Kidney (tissue), 14 donors: ENCODE data around the gene SH3PXD2B. TPM values are rescaled to one million over a fixed set of nuclear protein-coding genes. Genes with fewer than 3 reads are reported as not detected.
A peak's percentile ranks its signal among the peaks of the same experiment; 100 is the strongest.

Experiments used
- DNase-seq, 5 donors: peaks; one replicate each; pipeline ENCODE4 v3.0.0-alpha.2; 2013 to 2020
- FAIRE-seq: peaks from 2 replicates; lab custom pipeline; 2012; peaks lifted over from hg19 to GRCh38; lab: Jason Lieb, UNC
- H3K27ac ChIP-seq, 2 donors: one replicate each; pipeline ENCODE4 v1.7.0; 2013; ENCODE audit warnings: low read depth in 2 of 2, low read length in 2 of 2, inconsistent platforms in 1 of 2
- H3K27me3 ChIP-seq: one replicate; pipeline ENCODE4 v1.7.1; 2013; ENCODE audit warnings: low read length, inconsistent platforms; ENCODE audit not compliant: control insufficient read depth, insufficient read depth
- H3K36me3 ChIP-seq, 3 donors: one replicate each; pipeline versions ENCODE4 v1.7.0 to v1.7.1; 2013; ENCODE audit warnings: low read length in 3 of 3, control low read depth in 1 of 3, inconsistent platforms in 1 of 3; ENCODE audit not compliant: insufficient read depth in 3 of 3, control insufficient read depth in 2 of 3
- H3K4me1 ChIP-seq, 3 donors: one replicate each; pipeline versions ENCODE4 v1.7.0 to v1.7.1; 2013; ENCODE audit warnings: low read length in 3 of 3, inconsistent platforms in 1 of 3, low read depth in 1 of 3; ENCODE audit not compliant: control insufficient read depth in 2 of 3, insufficient read depth in 2 of 3
- H3K4me3 ChIP-seq, 3 donors: one replicate each; pipeline versions ENCODE4 v1.7.0 to v1.8.1; 2013; ENCODE audit warnings: low read length in 3 of 3, control low read depth in 1 of 3, inconsistent platforms in 1 of 3
- H3K9ac ChIP-seq, 3 donors: one replicate each; pipeline versions ENCODE4 v1.7.0 to v1.7.1; 2013; ENCODE audit warnings: low read length in 3 of 3, control low read depth in 1 of 3, inconsistent platforms in 1 of 3
- H3K9me3 ChIP-seq, 3 donors: one replicate each; pipeline versions ENCODE4 v1.7.0 to v1.7.1; 2013; ENCODE audit warnings: low read length in 3 of 3, control low read depth in 1 of 3, inconsistent platforms in 1 of 3; ENCODE audit not compliant: control insufficient read depth in 2 of 3, insufficient read depth in 1 of 3
- CTCF ChIP-seq: IDR thresholded peaks from 3 replicates; pipeline ENCODE4 v1.5.1; 2012; ENCODE audit warnings: mild to moderate bottlenecking, moderate library complexity, borderline replicate concordance; ENCODE audit not compliant: insufficient read depth; ENCODE audit errors: extremely low read depth
- intact Hi-C: fragments of 100-400 bp; cut with DNase I; formaldehyde crosslinking; loops from one replicate; pipeline ENCODE4 v1.11.1; 2022
- polyA plus RNA-seq: library from polyadenylated mRNA; stranded (reverse); fragments of 350-450 nt; fragmentation: Illumina TruSeq; extraction: RNeasy Lipid Tissue Mini Kit (QIAGEN cat#74804); gene quantifications from one replicate; pipeline ENCODE4 v1.2.3, GENCODE V29; 2014; ENCODE audit warnings: low read depth, low replicate concordance; ENCODE audit not compliant: insufficient read depth
- total RNA-seq: library from RNA; stranded (reverse); fragmentation: NEBNext Ultra II Directional; extraction: Animal tissue kit (Norgen Biotek cat#: 25700); gene quantifications from one replicate; pipeline ENCODE4 v1.2.1, GENCODE V29; 2021
- donor health status: control.
- donor health status: control.
- donor health status: control.
- donor health status: control.
- donor health status: control.
- donor health status: DM: yes; HTN: yes; CAD: no.
- donor health status: Normal renal cell carcinoma (clear cell type).

Gene SH3PXD2B
- total and polyA plus RNA-seq, 2 donors from 2014 or later, result 3.1 to 22.8 TPM

GRCh38 chr5:172283020-172283861, 171.1 kb downstream of the SH3PXD2B start, which contains the start of gene UBTD2:
UBTD2 (minus strand) TSS chr5:172283764; CDS start chr5:172283665, 99 bp downstream.
- H3K27me3 ChIP-seq, result no peaks in the 10 kb centered on the region
- FAIRE-seq (no peak), DNase-seq (peak; percentile 87 to 95 (median 89))
- H3K4me1 ChIP-seq, result peaks cover 0 to 7% (median 3%) of the 10 kb centered on the region in 3 donors
- H3K9me3 ChIP-seq, result no peaks in the 10 kb centered on the region
- H3K9ac ChIP-seq, result peak within 1 kb of the TSS; percentile 59 to 84 (median 73)
- no peaks in the 10 kb centered on the region for H3K36me3 ChIP-seq
- intact Hi-C loops, result no loop called here
- H3K27ac ChIP-seq, result peak within 1 kb of the TSS; percentile 48 to 74
- TF ChIP-seq CTCF, result peak; percentile 18
- peak within 1 kb of the TSS; percentile 74 to 90 (median 83) for H3K4me3 ChIP-seq

GRCh38 chr5:172282272-172283019, 171.9 kb downstream of the SH3PXD2B start:
- TF ChIP-seq CTCF, result no peak
- Histone ChIP-seq H3K4me3 (peak overlapping the region; percentile 64 to 86 (median 83)), H3K9ac (peak overlapping the region; percentile 38 to 73 (median 68)), H3K36me3 (no peaks in the 10 kb centered on the region), H3K4me1 (peaks cover 0 to 7% (median 3%) of the 10 kb centered on the region in 3 donors), H3K9me3 (no peaks in the 10 kb centered on the region), H3K27ac (peak overlapping the region in 1 of 2 donors; percentile 74), H3K27me3 (no peaks in the 10 kb centered on the region)
- no peak for FAIRE-seq
- intact Hi-C loops, result no loop called here
- DNase-seq, result peak in 1 of 5 donors; percentile 14

- H3K9ac ChIP-seq, result no peak overlapping the region
- no peaks in the 10 kb centered on the region for H3K36me3 ChIP-seq
- H3K27ac ChIP-seq, result no peak overlapping the region
- FAIRE-seq, result no peak
- H3K4me1 ChIP-seq, result peaks cover 0 to 7% (median 3%) of the 10 kb centered on the region in 3 donors
- DNase-seq, result no peak
- TF ChIP-seq CTCF, result no peak
- no peaks in the 10 kb centered on the region for H3K27me3 ChIP-seq
- intact Hi-C loops, result no loop called here
- H3K4me3 ChIP-seq, result peak overlapping the region in 1 of 3 donors; percentile 83
- H3K9me3 ChIP-seq, result no peaks in the 10 kb centered on the region
Measured at GRCh38 chr5:172281346-172281745, 173.0 kb downstream of the SH3PXD2B start.
